ENCODE measurements around the gene STAT4. TPM values are rescaled to one million over a fixed set of nuclear protein-coding genes. Genes with fewer than 3 reads are reported as not detected.

STAT4 gene
- total RNA-seq, 1 experiment from 2014 or later, result 0.85 TPM

GRCh38 chr2:191128172-191128910 is 22.5 kb downstream of the STAT4 start:
- BruUV-seq (replicated peaks), result no TSS peak
- Mint-ChIP-seq H3K27ac (ENCODE audit: unreplicated experiment) (no peak overlapping the region), H3K9me3 (ENCODE audit: low read depth, unreplicated experiment) (no peaks in the 10 kb centered on the region), H3K27me3 (ENCODE audit: unreplicated experiment) (no peaks in the 10 kb centered on the region), H3K4me3 (ENCODE audit: low read depth, unreplicated experiment) (no peak overlapping the region), H3K4me1 (ENCODE audit: low read depth, unreplicated experiment) (no peaks in the 10 kb centered on the region), H3K36me3 (ENCODE audit: insufficient read depth, unreplicated experiment) (no peaks in the 10 kb centered on the region)
- CTCF ChIA-PET, result no interaction called here
- no peak for DNase-seq
- intact Hi-C loops (cut with micrococcal nuclease; ENCODE audit: unreplicated experiment), result no loop called here
- TF ChIP-seq CTCF (IDR thresholded peaks at IDR 0.05; ENCODE audit: unreplicated experiment), result no peak

GRCh38 chr2:191127235-191127634 is 23.6 kb downstream of the STAT4 start:
- Mint-ChIP-seq H3K9me3 (ENCODE audit: low read depth, unreplicated experiment) (no peaks in the 10 kb centered on the region), H3K4me1 (ENCODE audit: low read depth, unreplicated experiment) (no peaks in the 10 kb centered on the region), H3K27ac (ENCODE audit: unreplicated experiment) (no peak overlapping the region), H3K36me3 (ENCODE audit: insufficient read depth, unreplicated experiment) (no peaks in the 10 kb centered on the region), H3K27me3 (ENCODE audit: unreplicated experiment) (no peaks in the 10 kb centered on the region), H3K4me3 (ENCODE audit: low read depth, unreplicated experiment) (no peak overlapping the region)
- TF ChIP-seq CTCF (IDR thresholded peaks at IDR 0.05; ENCODE audit: unreplicated experiment), result no peak
- CTCF ChIA-PET, result no interaction called here
- no peak for DNase-seq
- intact Hi-C loops (cut with micrococcal nuclease; ENCODE audit: unreplicated experiment), result no loop called here
- no TSS peak for BruUV-seq (replicated peaks)

GRCh38 chr2:191126386-191127085 is 24.3 kb downstream of the STAT4 start:
- Mint-ChIP-seq H3K36me3 (ENCODE audit: insufficient read depth, unreplicated experiment) (no peaks in the 10 kb centered on the region), H3K27me3 (ENCODE audit: unreplicated experiment) (no peaks in the 10 kb centered on the region), H3K4me3 (ENCODE audit: low read depth, unreplicated experiment) (no peak overlapping the region), H3K27ac (ENCODE audit: unreplicated experiment) (no peak overlapping the region), H3K4me1 (ENCODE audit: low read depth, unreplicated experiment) (no peaks in the 10 kb centered on the region), H3K9me3 (ENCODE audit: low read depth, unreplicated experiment) (no peaks in the 10 kb centered on the region)
- TF ChIP-seq CTCF (IDR thresholded peaks at IDR 0.05; ENCODE audit: unreplicated experiment), result no peak
- no peak for DNase-seq
- intact Hi-C loops (cut with micrococcal nuclease; ENCODE audit: unreplicated experiment), result no loop called here
- BruUV-seq (replicated peaks), result no TSS peak
- CTCF ChIA-PET, result no interaction called here

GRCh38 chr2:191125646-191126045 is 25.1 kb downstream of the STAT4 start:
- Mint-ChIP-seq H3K4me1 (ENCODE audit: low read depth, unreplicated experiment) (no peaks in the 10 kb centered on the region), H3K4me3 (ENCODE audit: low read depth, unreplicated experiment) (no peak overlapping the region), H3K36me3 (ENCODE audit: insufficient read depth, unreplicated experiment) (no peaks in the 10 kb centered on the region), H3K27me3 (ENCODE audit: unreplicated experiment) (no peaks in the 10 kb centered on the region), H3K27ac (ENCODE audit: unreplicated experiment) (no peak overlapping the region), H3K9me3 (ENCODE audit: low read depth, unreplicated experiment) (no peaks in the 10 kb centered on the region)
- DNase-seq, result no peak
- no peak for TF ChIP-seq CTCF (IDR thresholded peaks at IDR 0.05; ENCODE audit: unreplicated experiment)
- intact Hi-C loops (cut with micrococcal nuclease; ENCODE audit: unreplicated experiment), result no loop called here
- CTCF ChIA-PET, result no interaction called here
- BruUV-seq (replicated peaks), result no TSS peak
